AG20443 (cell line): ENCODE data around the gene PPM1H.
"Not testable (repeated sequence)": the region's sequence is repeated elsewhere in the genome, so short reads cannot be mapped to it uniquely, and the experiment has no call there.

Experiments used
- DNase-seq: peaks from one replicate; pipeline ENCODE4 v3.0.0; 2012; ENCODE audit warnings: low spot score, mixed read lengths

PPM1H gene

GRCh38 chr12:62909340-62909739 lies 25.6 kb downstream of the PPM1H start:
- no peak for DNase-seq

DNA sequence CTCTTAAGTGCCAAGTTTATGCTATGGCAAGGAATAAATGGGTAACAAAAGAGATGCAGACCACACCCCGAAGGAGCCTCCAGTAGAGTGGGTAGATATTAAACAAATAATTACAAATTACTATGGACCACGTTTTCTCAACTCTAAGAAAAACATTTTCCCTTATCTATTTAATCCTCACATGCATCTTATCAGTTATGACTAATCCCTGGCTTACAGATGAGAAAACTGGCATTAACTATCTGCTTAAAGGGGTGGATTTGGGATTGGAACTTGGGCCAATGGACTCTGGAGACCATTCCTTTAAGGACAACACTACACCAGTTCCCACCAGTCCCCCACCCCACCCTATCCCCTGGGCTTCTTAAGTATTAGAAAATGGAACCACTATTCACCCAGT lies 26.3 kb downstream of the PPM1H start:
- DNase-seq: no peak

DNA sequence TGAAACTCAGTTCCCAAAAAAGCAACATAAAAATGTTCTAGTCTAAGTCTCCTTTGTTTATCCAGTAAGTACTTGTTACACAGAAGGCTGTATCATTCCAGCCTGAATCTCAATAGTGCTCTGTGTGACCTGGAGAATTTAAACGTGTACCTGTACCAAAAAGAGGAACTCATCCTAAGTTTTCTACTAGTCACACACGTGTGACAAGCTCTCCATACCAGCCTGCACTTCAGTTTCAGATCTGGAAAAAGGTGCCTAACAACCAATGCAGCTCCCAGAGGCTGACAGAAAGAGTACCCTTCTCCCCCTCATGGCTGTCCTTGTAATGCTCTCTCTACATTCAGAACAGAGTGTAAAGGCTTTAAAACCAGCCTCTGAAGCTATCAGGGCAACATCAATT lies 27.4 kb downstream of the PPM1H start:
- DNase-seq: no peak

GRCh38 chr12:62907078-62907477 lies 27.9 kb downstream of the PPM1H start:
- DNase-seq: no peak

DNA sequence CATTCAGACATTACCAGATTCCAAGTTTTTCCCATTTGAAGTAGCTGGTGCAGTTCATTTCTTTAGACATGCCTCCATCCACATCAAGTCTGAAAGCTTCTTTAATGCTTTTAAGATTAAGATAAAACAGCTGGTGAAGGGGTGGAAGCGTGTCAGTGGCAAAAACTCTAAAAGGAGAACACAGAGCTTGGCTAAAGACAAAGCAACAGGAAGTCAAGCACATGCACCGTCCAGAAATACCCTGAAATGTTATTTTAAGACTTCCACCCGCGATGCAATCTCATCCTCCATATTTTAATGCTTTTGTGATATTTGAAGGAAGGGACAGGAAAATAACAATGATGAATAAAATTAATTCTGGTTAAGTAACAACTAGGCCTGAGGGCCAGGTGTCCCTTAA lies 31.8 kb downstream of the PPM1H start:
- no peak for DNase-seq

DNA sequence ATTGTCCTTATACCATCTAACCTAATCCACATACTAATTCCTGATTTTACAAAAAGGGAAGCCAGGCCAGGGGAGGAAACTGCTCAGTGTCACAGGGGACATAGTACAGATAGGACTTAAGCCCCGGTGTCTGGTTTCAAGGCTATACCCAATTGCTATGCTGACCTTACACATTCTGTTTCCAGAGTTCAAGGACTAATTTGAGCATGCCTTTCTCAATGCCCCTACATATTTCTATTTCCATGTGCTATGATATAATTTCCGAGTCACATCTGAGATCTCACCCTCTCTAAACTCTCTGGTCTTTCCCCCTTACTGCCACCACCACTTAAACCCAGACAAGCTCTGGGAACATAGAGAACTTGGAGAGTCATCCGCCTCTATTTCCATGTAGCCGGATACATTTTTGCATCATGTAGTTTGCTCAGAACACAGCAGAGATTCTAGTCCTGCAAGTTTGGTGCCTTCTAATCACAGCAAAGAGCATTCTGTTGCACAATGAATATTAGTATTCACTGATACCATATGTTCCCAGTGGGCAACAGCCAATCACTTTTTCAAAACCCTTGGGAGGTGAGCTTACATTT lies 34.2 kb downstream of the PPM1H start:
- no peak for DNase-seq

- DNase-seq: no peak
Measured at GRCh38 chr12:62899568-62900390, 35.2 kb downstream of the PPM1H start.

GRCh38 chr12:62898526-62898925 lies 36.4 kb downstream of the PPM1H start:
- no peak for DNase-seq

DNA sequence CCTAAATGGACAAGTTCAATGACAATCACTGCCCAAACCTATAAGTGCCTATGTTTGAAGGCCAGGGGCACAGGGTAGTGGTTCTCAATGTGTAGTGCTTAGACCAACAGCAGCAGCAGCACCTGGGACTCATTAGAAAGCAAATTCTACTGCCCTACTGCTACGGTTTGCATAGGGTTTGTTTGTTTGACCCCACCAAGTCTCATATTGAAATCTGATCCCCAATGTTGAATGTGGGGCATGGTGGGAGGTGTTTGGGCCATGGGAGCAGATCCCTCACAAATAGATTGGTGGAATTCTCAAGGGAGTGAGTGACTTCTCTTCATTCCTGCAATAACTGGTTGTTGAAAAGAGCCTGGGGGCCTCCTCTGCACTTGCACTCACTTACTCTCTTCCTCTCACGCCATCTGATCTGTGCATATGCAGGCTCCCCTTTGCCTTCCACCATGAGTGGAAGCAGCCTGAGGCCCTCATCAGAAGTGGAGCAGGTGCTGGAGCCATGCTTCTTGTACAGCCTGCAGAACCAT lies 39.5 kb downstream of the PPM1H start:
- DNase-seq: no peak

DNA sequence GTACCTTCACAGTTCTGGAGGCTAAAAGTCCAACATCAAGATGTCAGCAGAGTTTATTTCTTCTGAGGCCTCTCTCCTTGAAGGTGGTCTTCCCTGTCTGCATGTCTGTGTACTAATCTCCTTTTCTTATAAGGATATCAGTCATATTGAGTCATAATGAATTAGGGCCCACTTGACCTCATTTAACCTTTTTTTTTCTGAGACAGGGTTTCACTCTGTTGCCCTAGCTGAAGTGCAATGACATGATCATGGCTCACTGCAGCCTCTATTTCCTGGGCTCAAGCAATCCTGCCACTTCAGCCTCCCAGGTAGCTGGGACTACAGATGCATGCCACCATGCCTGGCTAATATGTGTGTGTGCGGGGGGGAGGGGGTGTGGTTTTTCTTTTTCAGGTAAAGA lies 41.7 kb downstream of the PPM1H start:
- DNase-seq: no peak

- no peak for DNase-seq
Measured at GRCh38 chr12:62891805-62892549, 43.0 kb downstream of the PPM1H start.

DNA sequence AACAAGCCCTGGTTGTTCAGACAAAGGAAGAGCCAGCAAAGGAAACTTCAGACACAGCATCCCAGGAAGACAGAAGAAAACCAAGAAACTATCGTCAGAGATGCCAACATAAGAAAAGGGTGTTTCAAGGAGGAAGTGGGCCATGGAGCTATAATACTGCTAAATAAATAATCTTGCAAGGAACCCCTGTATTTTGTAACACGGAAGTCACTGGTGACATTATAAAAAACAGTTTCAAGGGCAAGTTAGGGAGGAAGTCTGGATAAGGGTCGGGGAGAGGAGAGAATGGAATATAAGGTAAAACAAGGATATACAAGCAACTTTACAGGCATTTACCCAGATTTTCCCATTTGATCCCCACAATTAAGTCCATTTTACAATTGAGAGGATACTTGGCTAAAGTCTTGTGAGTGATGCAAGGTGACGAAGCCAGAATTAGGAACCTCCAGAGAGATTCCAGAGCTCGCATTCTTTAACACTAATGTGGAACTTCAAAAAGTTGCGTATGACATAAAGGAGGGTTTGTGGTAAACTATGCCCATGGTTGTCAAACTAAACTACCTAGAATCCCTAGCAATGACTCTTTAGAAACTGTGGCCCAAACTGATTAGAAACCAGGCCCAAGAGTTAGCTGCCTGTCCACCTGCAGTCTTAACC lies 46.4 kb downstream of the PPM1H start:
- no peak for DNase-seq

DNA sequence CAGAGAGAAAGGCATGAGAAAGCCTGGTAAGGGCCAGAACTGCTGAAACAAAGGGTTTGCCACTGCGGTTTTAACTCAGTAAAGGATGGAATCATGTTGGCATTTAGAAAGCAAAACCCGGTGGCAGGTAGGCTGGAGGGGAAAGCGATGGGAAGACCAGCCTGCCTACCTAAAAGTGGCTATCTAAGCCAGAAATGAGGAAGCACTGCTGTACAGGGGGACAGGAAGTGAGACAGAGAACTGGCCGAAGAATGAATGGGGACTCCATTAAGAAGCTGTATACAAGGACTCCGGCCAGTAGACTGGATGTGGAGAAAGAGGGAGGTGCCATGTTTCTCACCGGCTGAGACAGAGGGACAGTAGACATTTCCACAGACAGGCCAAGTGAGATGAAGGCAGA lies 48.2 kb downstream of the PPM1H start:
- no peak for DNase-seq

- no peak for DNase-seq
Measured at GRCh38 chr12:62885242-62885641, 49.7 kb downstream of the PPM1H start.

DNA sequence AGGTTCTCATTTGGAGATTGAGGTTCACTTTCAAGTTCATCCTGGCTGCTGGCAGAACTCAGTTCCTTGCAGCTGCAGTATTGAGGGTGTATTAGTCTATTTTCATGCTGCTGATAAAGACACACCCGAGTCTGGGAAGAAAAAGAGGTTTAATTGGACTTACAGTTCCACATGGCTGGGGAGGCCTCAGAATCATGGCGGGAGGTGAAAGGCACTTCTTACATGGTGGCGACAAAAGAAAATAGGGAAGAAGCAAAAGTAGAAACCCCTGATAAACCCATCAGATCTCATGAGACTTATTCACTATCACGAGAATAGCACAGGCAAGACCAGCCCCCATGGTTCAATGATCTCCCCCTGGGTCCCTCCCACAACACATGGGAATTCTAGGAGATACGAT lies 50.1 kb downstream of the PPM1H start:
- DNase-seq: not testable (repeated sequence)

GRCh38 chr12:62882696-62883095 lies 52.3 kb downstream of the PPM1H start:
- DNase-seq: no peak

DNA sequence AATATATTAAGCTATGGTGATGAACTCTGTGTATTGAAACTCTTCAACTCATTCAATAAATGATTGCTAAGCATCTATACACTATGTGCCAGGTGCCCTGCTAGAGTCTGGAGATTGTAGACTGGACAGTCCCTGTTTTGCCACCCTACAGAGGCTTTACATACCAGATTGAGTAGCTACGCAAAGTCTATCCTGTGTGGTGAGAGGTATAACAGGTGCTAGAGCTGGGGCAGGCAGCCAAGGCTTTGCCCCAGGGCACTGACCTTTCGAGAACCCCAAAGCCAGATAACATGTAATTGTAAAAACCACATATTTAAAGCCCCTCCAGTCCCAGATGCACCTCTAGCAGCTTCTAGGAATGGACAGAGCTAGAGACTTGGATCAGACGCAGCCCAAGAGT lies 52.8 kb downstream of the PPM1H start:
- DNase-seq: no peak

DNA sequence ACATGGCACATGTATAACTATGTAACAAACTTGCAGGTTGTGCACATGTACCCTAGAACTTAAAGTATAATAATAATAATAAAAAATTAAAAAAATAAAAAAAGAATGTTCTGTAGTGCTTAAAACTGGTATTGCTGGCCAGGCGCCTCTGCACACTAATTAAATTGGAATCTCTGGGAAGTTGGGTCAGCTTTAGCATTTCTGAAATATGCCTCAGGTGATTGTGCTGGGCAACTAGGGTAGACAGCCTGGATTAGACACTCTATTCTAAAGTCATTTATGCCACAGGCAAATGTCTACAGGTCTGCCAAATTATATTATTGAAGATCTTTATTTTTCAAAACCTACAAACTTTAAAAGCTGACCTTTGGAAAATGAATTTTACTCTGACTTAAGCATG lies 55.3 kb downstream of the PPM1H start:
- no peak for DNase-seq

DNA sequence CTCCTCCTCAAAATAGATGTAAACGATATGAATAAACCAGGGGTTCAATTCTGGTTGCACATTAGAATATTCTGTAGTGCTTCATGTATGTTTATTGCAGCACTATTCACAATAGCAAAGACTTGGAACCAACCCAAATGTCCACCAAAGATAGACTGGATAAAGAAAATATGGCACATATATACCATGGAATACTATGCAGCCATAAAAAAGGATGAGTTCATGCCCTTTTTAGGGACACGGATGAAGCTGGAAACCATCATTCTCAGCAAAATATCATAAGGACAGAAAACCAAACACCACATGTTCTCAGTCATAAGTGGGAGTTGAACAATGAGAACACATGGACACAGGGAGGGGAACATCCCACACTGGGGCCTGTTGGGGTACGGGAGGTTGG lies 55.7 kb downstream of the PPM1H start:
- DNase-seq: not testable (repeated sequence)

GRCh38 chr12:62878211-62878610 lies 56.7 kb downstream of the PPM1H start:
- no peak for DNase-seq

GRCh38 chr12:62876938-62877548 lies 57.9 kb downstream of the PPM1H start:
- no peak for DNase-seq
